HCT116 (cell line): ENCODE results near the gene RASGRP2. TPM values are rescaled to one million over a fixed set of nuclear protein-coding genes. Genes with fewer than 3 reads are reported as not detected.

Experiments
- ATAC-seq: fragments of 200-7000 bp; cut with Tn5 transposase; 2 replicates; pipeline ENCODE4 v1.9.1; 2020; ENCODE audit warnings: mild to moderate bottlenecking, moderate library complexity
- BruUV-seq: library from RNA; stranded (reverse); fragments of 400-500 nt; replicated peaks from 2 replicates; lab custom pipeline; 2021; lab: Mats Ljungman, UMichigan
- CTCF ChIA-PET: fragments of 300-600 bp; sonication (Branson Sonifier 250); formaldehyde crosslinking; loops from one replicate; lab custom pipeline; 2021; ENCODE audit warnings: antibody characterized with exemption; lab: Charles Lee
- POLR2A ChIA-PET: fragments of 300-600, 350-600 bp; sonication (Branson Sonifier 250); formaldehyde crosslinking; loops from one replicate; lab custom pipeline; 2021; ENCODE audit warnings: antibody characterized with exemption; lab: Charles Lee
- RAD21 ChIA-PET, 2 experiments: fragments of 300-600 bp; sonication (Branson Sonifier 250); formaldehyde crosslinking; loops; one replicate each; lab custom pipeline; 2023; ENCODE audit warnings: low total read pairs in 2 of 2; ENCODE audit not compliant: uncharacterized antibody in 2 of 2, unreplicated experiment in 2 of 2, low non-redundant PET in 1 of 2; lab: Charles Lee
- DNase-seq: peaks from one replicate; pipeline ENCODE4 v3.0.0-alpha.2; 2010; ENCODE audit warnings: low read depth, low spot score
- H2AFZ ChIP-seq: fragments of 200-600 bp; shearing (Covaris generic), sonication (generic); 2 replicates; pipeline ENCODE4 v1.6.1; 2017; ENCODE audit warnings: low read depth, mixed run types, mixed read lengths, antibody characterized with exemption, low read length; ENCODE audit not compliant: poor library complexity, severe bottlenecking
- H3K27ac ChIP-seq: 2 replicates; pipeline ENCODE4 v1.5.1; 2012; ENCODE audit warnings: low read depth, low read length
- H3K27me3 ChIP-seq: fragments of 200-600 bp; sonication (generic); 2 replicates; pipeline ENCODE4 v1.6.1; 2016; ENCODE audit warnings: mixed run types, low read length, mixed read lengths; ENCODE audit not compliant: insufficient read depth
- H3K36me3 ChIP-seq, 2 experiments: fragments of 200-500 bp in 1 of 2; fragments of 200-600 bp in 1 of 2; sonication (Bioruptor generic) in 1 of 2; sonication (generic) in 1 of 2; 2 replicates each; pipeline versions ENCODE4 v1.5.1 to v1.6.1; 2014 to 2016; ENCODE audit warnings: low read length in 2 of 2, inconsistent platforms in 1 of 2, mixed read lengths in 1 of 2, mixed run types in 1 of 2; ENCODE audit not compliant: insufficient read depth in 2 of 2, control insufficient read depth in 1 of 2
- H3K4me1 ChIP-seq, 2 experiments: fragments of 200-600 bp in 1 of 2; sonication (generic) in 1 of 2; 2 replicates each; pipeline versions ENCODE4 v1.5.1 to v1.6.1; 2012 to 2017; ENCODE audit warnings: low read length in 2 of 2, inconsistent platforms in 1 of 2, mild to moderate bottlenecking in 1 of 2, mixed read lengths in 1 of 2, mixed run types in 1 of 2, moderate library complexity in 1 of 2; ENCODE audit not compliant: insufficient read depth in 2 of 2, control insufficient read depth in 1 of 2
- H3K4me2 ChIP-seq: fragments of 200-600 bp; sonication (generic); 2 replicates; pipeline ENCODE4 v1.6.1; 2017; ENCODE audit warnings: mixed run types, low read length, mixed read lengths
- H3K4me3 ChIP-seq, 2 experiments: fragments of 200-600 bp in 1 of 2; sonication (generic) in 1 of 2; replicated peaks in 1 of 2; 2 replicates each; pipeline ENCODE4 v1.5.1; 2011 to 2016; ENCODE audit warnings: low read length in 2 of 2, control low read depth in 1 of 2, low read depth in 1 of 2, mild to moderate bottlenecking in 1 of 2, mixed read lengths in 1 of 2, mixed run types in 1 of 2
- H3K79me2 ChIP-seq: fragments of 200-600 bp; sonication (generic); 2 replicates; pipeline ENCODE4 v1.6.1; 2017; ENCODE audit warnings: mild to moderate bottlenecking, mixed run types, low read length, moderate library complexity, mixed read lengths; ENCODE audit not compliant: insufficient read depth
- H3K9ac ChIP-seq: fragments of 200-600 bp; sonication (generic); 2 replicates; pipeline ENCODE4 v1.6.1; 2016; ENCODE audit warnings: low read length, mixed read lengths
- H3K9me2 ChIP-seq: fragments of 200-600 bp; sonication (generic), shearing (Covaris generic); 2 replicates; pipeline ENCODE4 v1.6.1; 2017; ENCODE audit warnings: mixed run types, mild to moderate bottlenecking, moderate library complexity; ENCODE audit not compliant: insufficient read depth
- H3K9me3 ChIP-seq, 2 experiments: fragments of 200-500 bp in 1 of 2; fragments of 200-600 bp in 1 of 2; sonication (Bioruptor generic) in 1 of 2; sonication (generic) in 1 of 2; 2 replicates each; pipeline ENCODE4 v1.6.1; 2014 to 2017; ENCODE audit warnings: low read length in 2 of 2, mixed read lengths in 2 of 2, inconsistent platforms in 1 of 2, low read depth in 1 of 2, mild to moderate bottlenecking in 1 of 2, mixed run types in 1 of 2, moderate library complexity in 1 of 2; ENCODE audit not compliant: control insufficient read depth in 1 of 2, insufficient read depth in 1 of 2
- H4K20me1 ChIP-seq: fragments of 200-600 bp; sonication (generic), shearing (Covaris generic); 2 replicates; pipeline ENCODE4 v1.6.1; 2017; ENCODE audit warnings: mixed run types, mild to moderate bottlenecking, moderate library complexity; ENCODE audit not compliant: insufficient read depth
- CBX3 ChIP-seq: IDR thresholded peaks from 2 replicates; pipeline ENCODE4 v1.6.1; 2012; ENCODE audit warnings: low read depth
- CTCF ChIP-seq, 3 experiments: fragments of 200-600 bp in 1 of 3; sonication (generic) in 1 of 3; IDR thresholded peaks in 2 of 3; conservative IDR thresholded peaks in 1 of 3; 2 replicates each; pipeline ENCODE4 v1.5.1; 2012 to 2017; ENCODE audit warnings: low read depth in 2 of 3, low read length in 2 of 3, antibody characterized with exemption in 1 of 3, borderline replicate concordance in 1 of 3, control low read depth in 1 of 3, mild to moderate bottlenecking in 1 of 3, mixed read lengths in 1 of 3, mixed run types in 1 of 3, moderate library complexity in 1 of 3; ENCODE audit not compliant: insufficient read depth in 1 of 3
- EGR1 ChIP-seq: IDR thresholded peaks from 2 replicates; pipeline ENCODE4 v1.6.1; 2012; ENCODE audit warnings: low read depth
- ELF1 ChIP-seq: IDR thresholded peaks from 2 replicates; pipeline ENCODE4 v1.6.1; 2012; ENCODE audit warnings: low read depth, borderline replicate concordance
- EZH2 ChIP-seq: fragments of 200-600 bp; sonication (generic); IDR thresholded peaks from 2 replicates; pipeline ENCODE4 v1.6.1; 2017; ENCODE audit warnings: antibody characterized with exemption, mixed run types
- POLR2A ChIP-seq: IDR thresholded peaks from 2 replicates; pipeline ENCODE4 v1.7.0; 2011; ENCODE audit warnings: borderline replicate concordance; ENCODE audit not compliant: insufficient read depth, insufficient read length; ENCODE audit errors: extremely low read depth
- RAD21 ChIP-seq: IDR thresholded peaks from 2 replicates; pipeline ENCODE4 v1.6.1; 2012; ENCODE audit warnings: low read depth, mild to moderate bottlenecking
- SIN3A ChIP-seq: IDR thresholded peaks from 2 replicates; pipeline ENCODE4 v1.6.1; 2012; ENCODE audit warnings: low read depth
- SP1 ChIP-seq: IDR thresholded peaks from 2 replicates; pipeline ENCODE4 v1.6.1; 2012; ENCODE audit warnings: low read depth
- YY1 ChIP-seq: IDR thresholded peaks from 2 replicates; pipeline ENCODE4 v1.6.1; 2011; ENCODE audit warnings: low read length, low read depth, moderate library complexity, mild to moderate bottlenecking; ENCODE audit not compliant: insufficient replicate concordance; ENCODE audit errors: extremely low read depth
- ZFX ChIP-seq: fragments of 450-650 bp; IDR thresholded peaks from 2 replicates; pipeline ENCODE4 v1.6.1; 2017
- ZNF274 ChIP-seq: fragments of 200-500 bp; sonication (Bioruptor generic); IDR thresholded peaks from 2 replicates; pipeline ENCODE4 v1.6.1; 2014; ENCODE audit warnings: mild to moderate bottlenecking, low read depth, low read length, inconsistent platforms
- intact Hi-C: fragments of 100-400 bp; cut with micrococcal nuclease; formaldehyde crosslinking; loops from 2 replicates; pipeline ENCODE4 v1.10.0; 2022
- total RNA-seq: library from RNA; stranded (reverse); gene quantifications from one replicate; pipeline ENCODE4 v1.2.1, GENCODE V29; 2021; ENCODE audit not compliant: unreplicated experiment

Gene RASGRP2
- total RNA-seq, 1 experiment from 2014 or later, result 12.8 TPM

GRCh38 chr11:64679846-64680245 is 64.1 kb downstream of the RASGRP2 start:
- DNase-seq (no peak), ATAC-seq (no peak)
- Histone ChIP-seq H3K27ac (no peak overlapping the region), H3K4me2 (no peak overlapping the region), H4K20me1 (no peaks in the 10 kb centered on the region), H2AFZ (no peak overlapping the region), H3K4me1 (peaks cover 0 to 9% of the 10 kb centered on the region in 2 experiments; a peak in 1 of 4 replicates), H3K9me2 (no peaks in the 10 kb centered on the region), H3K9me3 (no peaks in the 10 kb centered on the region), H3K9ac (no peak overlapping the region), H3K27me3 (peaks cover 42% of the 10 kb centered on the region; the same call in 1 of the 2 replicates), H3K36me3 (no peaks in the 10 kb centered on the region), H3K4me3 (no peak overlapping the region), H3K79me2 (no peaks in the 10 kb centered on the region)
- intact Hi-C loops, result no loop called here
- CTCF ChIA-PET, result interaction anchor here (2.9 kb wide), 1 partner anchor 9 kb away, joined by 18 read pairs; no protein-coding TSS in a partner anchor
- POLR2A ChIA-PET, result no interaction called here
- no peak for TF ChIP-seq RAD21
- no peak for TF ChIP-seq ZNF274
- TF ChIP-seq YY1, result no peak
- TF ChIP-seq EGR1, result no peak
- no peak for TF ChIP-seq CTCF (IDR thresholded peaks at IDR 0.05 in 2 of 3, conservative IDR thresholded peaks at IDR 0.05 in 1 of 3; ENCODE audit: borderline replicate concordance in 1 of 3, insufficient read depth in 1 of 3, low read depth in 2 of 3, low read length in 2 of 3)
- no peak for TF ChIP-seq ZFX
- no peak for TF ChIP-seq SIN3A
- no peak for TF ChIP-seq SP1
- no peak for TF ChIP-seq ELF1
- no peak for TF ChIP-seq EZH2
- TF ChIP-seq CBX3, result no peak
- no peak for TF ChIP-seq POLR2A
- RAD21 ChIA-PET, result no interaction called here
- BruUV-seq, result no TSS peak
